Ishikawa (cell line): ENCODE measurements around the gene PDE3B.

Source experiments
- CEBPB ChIP-seq: IDR thresholded peaks from 2 replicates; pipeline ENCODE4 v1.6.1; 2012
- EGR1 ChIP-seq: IDR thresholded peaks from 2 replicates; pipeline ENCODE4 v1.6.1; 2012
- EP300 ChIP-seq: IDR thresholded peaks from 2 replicates; pipeline ENCODE4 v1.6.1; 2012; ENCODE audit warnings: borderline replicate concordance
- FOXM1 ChIP-seq: IDR thresholded peaks from 2 replicates; pipeline ENCODE4 v1.6.1; 2012; ENCODE audit warnings: low read depth, borderline replicate concordance
- NFIC ChIP-seq: IDR thresholded peaks from 2 replicates; pipeline ENCODE4 v1.6.1; 2012
- RAD21 ChIP-seq: IDR thresholded peaks from 2 replicates; pipeline ENCODE4 v1.6.1; 2012; ENCODE audit warnings: low read depth
- TAF1 ChIP-seq: IDR thresholded peaks from 2 replicates; pipeline ENCODE4 v1.6.1; 2012; ENCODE audit warnings: low read depth, mild to moderate bottlenecking
- TCF12 ChIP-seq: IDR thresholded peaks from 2 replicates; pipeline ENCODE4 v1.6.1; 2012; ENCODE audit warnings: low read depth
- YY1 ChIP-seq: IDR thresholded peaks from 2 replicates; pipeline ENCODE4 v1.6.1; 2012; ENCODE audit warnings: low read depth
- ZBTB7A ChIP-seq: IDR thresholded peaks from 2 replicates; pipeline ENCODE4 v1.6.1; 2012; ENCODE audit warnings: low read depth
- TF ChIP-seq, protein P1 (sequence below): IDR thresholded peaks from 2 replicates; pipeline ENCODE4 v1.6.1; 2012
- TF ChIP-seq, protein P2 (sequence below): IDR thresholded peaks from 2 replicates; pipeline ENCODE4 v1.6.1; 2012
- TF ChIP-seq, protein P3 (sequence below): IDR thresholded peaks from 2 replicates; pipeline ENCODE4 v1.6.1; 2012; ENCODE audit warnings: low read depth, mild to moderate bottlenecking

DNA sequence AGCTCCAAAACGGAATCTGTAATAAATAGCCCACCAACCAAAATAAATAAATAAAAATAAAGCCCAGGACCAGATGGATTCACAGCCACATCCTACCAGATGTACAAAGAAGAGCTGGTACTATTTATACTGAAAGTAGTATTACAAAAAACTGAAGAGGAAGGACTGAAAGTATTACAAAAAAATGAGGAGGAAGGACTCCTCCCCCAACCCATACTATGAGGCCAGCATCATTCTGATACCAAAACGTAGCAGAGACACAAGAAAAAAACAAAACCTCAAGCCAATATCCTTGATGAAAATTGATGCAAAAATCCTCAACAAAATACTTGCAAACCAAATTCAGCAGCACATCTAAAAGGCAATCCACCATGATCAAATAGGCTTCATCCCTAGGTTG is 183.0 kb downstream of the PDE3B start:
- TF ChIP-seq, protein P1, sequence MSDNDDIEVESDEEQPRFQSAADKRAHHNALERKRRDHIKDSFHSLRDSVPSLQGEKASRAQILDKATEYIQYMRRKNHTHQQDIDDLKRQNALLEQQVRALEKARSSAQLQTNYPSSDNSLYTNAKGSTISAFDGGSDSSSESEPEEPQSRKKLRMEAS = no peak
- TF ChIP-seq EGR1 (no peak), RAD21 (no peak), TAF1 (no peak), TCF12 (no peak), EP300 (no peak), NFIC (no peak), ZBTB7A (no peak), FOXM1 (no peak), CEBPB (no peak), YY1 (no peak)
- TF ChIP-seq, protein P2, sequence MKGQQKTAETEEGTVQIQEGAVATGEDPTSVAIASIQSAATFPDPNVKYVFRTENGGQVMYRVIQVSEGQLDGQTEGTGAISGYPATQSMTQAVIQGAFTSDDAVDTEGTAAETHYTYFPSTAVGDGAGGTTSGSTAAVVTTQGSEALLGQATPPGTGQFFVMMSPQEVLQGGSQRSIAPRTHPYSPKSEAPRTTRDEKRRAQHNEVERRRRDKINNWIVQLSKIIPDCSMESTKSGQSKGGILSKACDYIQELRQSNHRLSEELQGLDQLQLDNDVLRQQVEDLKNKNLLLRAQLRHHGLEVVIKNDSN = no peak
- TF ChIP-seq, protein P3, sequence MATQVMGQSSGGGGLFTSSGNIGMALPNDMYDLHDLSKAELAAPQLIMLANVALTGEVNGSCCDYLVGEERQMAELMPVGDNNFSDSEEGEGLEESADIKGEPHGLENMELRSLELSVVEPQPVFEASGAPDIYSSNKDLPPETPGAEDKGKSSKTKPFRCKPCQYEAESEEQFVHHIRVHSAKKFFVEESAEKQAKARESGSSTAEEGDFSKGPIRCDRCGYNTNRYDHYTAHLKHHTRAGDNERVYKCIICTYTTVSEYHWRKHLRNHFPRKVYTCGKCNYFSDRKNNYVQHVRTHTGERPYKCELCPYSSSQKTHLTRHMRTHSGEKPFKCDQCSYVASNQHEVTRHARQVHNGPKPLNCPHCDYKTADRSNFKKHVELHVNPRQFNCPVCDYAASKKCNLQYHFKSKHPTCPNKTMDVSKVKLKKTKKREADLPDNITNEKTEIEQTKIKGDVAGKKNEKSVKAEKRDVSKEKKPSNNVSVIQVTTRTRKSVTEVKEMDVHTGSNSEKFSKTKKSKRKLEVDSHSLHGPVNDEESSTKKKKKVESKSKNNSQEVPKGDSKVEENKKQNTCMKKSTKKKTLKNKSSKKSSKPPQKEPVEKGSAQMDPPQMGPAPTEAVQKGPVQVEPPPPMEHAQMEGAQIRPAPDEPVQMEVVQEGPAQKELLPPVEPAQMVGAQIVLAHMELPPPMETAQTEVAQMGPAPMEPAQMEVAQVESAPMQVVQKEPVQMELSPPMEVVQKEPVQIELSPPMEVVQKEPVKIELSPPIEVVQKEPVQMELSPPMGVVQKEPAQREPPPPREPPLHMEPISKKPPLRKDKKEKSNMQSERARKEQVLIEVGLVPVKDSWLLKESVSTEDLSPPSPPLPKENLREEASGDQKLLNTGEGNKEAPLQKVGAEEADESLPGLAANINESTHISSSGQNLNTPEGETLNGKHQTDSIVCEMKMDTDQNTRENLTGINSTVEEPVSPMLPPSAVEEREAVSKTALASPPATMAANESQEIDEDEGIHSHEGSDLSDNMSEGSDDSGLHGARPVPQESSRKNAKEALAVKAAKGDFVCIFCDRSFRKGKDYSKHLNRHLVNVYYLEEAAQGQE = no peak
